GM19395 (cell line): ENCODE measurements around the gene COX10.
"Not testable (repeated sequence)": the region's sequence is repeated elsewhere in the genome, so short reads cannot be mapped to it uniquely, and the experiment has no call there.

Source experiments
- ATAC-seq: cut with Tn5 transposase; IDR thresholded peaks from one replicate; pipeline ENCODE4 v1.9.1; 2021; ENCODE audit warnings: mild to moderate bottlenecking, moderate library complexity; ENCODE audit not compliant: unreplicated experiment

The COX10 gene

GRCh38 chr17:14169287-14169686, 100.0 kb downstream of the COX10 start:
- no peak for ATAC-seq

GRCh38 chr17:14169901-14170300, 100.6 kb downstream of the COX10 start:
- no peak for ATAC-seq

- not testable (repeated sequence) for ATAC-seq
These were observed 107.7 kb downstream of the COX10 start for GRCh38 chr17:14176989-14177388.

GRCh38 chr17:14177801-14178200, 108.5 kb downstream of the COX10 start:
- ATAC-seq = not testable (repeated sequence)

GRCh38 chr17:14179951-14180350, 110.6 kb downstream of the COX10 start:
- ATAC-seq = not testable (repeated sequence)

GRCh38 chr17:14182084-14182483, 112.8 kb downstream of the COX10 start:
- ATAC-seq = not testable (repeated sequence)

- not testable (repeated sequence) for ATAC-seq
These were observed 115.2 kb downstream of the COX10 start for GRCh38 chr17:14184536-14184935.

GRCh38 chr17:14186443-14186842, 117.1 kb downstream of the COX10 start:
- ATAC-seq = not testable (repeated sequence)

- not testable (repeated sequence) for ATAC-seq
These were observed 121.5 kb downstream of the COX10 start for GRCh38 chr17:14190774-14191173.

GRCh38 chr17:14191469-14191868, 122.2 kb downstream of the COX10 start:
- ATAC-seq = not testable (repeated sequence)

GRCh38 chr17:14192039-14192438, 122.7 kb downstream of the COX10 start:
- not testable (repeated sequence) for ATAC-seq

- not testable (repeated sequence) for ATAC-seq
These were observed 123.5 kb downstream of the COX10 start for GRCh38 chr17:14192636-14193344.

- ATAC-seq = peak; percentile 57
These were observed 127.2 kb downstream of the COX10 start for GRCh38 chr17:14196377-14196997.

- no peak for ATAC-seq
These were observed 127.8 kb downstream of the COX10 start for GRCh38 chr17:14197057-14197456.

- ATAC-seq = no peak
These were observed 128.3 kb downstream of the COX10 start for GRCh38 chr17:14197586-14197985.

GRCh38 chr17:14198013-14198412, 128.7 kb downstream of the COX10 start:
- ATAC-seq = no peak

GRCh38 chr17:14198575-14198974, 129.3 kb downstream of the COX10 start:
- ATAC-seq = no peak

- no peak for ATAC-seq
These were observed 130.3 kb downstream of the COX10 start for GRCh38 chr17:14199601-14200000.

GRCh38 chr17:14200354-14200753, 131.1 kb downstream of the COX10 start:
- no peak for ATAC-seq

- no peak for ATAC-seq
These were observed 132.0 kb downstream of the COX10 start for GRCh38 chr17:14201021-14201987.

GRCh38 chr17:14201988-14202380, 132.7 kb downstream of the COX10 start:
- no peak for ATAC-seq
